Liver (tissue), 9 donors: ENCODE measurements around the gene RPH3AL. TPM values are rescaled to one million over a fixed set of nuclear protein-coding genes. Genes with fewer than 3 reads are reported as not detected.

ENCODE experiments used
- DNase-seq: peaks from one replicate; pipeline ENCODE4 v3.0.0-alpha.2; 2017; ENCODE audit warnings: low spot score
- H3K27ac ChIP-seq, 2 donors: one replicate each; pipeline ENCODE4 v1.7.0; 2013; ENCODE audit warnings: inconsistent platforms in 2 of 2, low read length in 2 of 2, control low read depth in 1 of 2, low read depth in 1 of 2, mild to moderate bottlenecking in 1 of 2
- H3K27me3 ChIP-seq, 4 donors: one replicate each; pipeline versions ENCODE4 v1.6.1 to v1.7.0; 2013; ENCODE audit warnings: low read length in 3 of 4, inconsistent platforms in 1 of 4, mild to moderate bottlenecking in 1 of 4, moderate library complexity in 1 of 4; ENCODE audit not compliant: control insufficient read depth in 4 of 4, insufficient read depth in 4 of 4
- H3K36me3 ChIP-seq, 4 donors: one replicate each; pipeline versions ENCODE4 v1.6.1 to v1.7.0; 2013; ENCODE audit warnings: low read length in 3 of 4, mild to moderate bottlenecking in 3 of 4, low read depth in 1 of 4, moderate library complexity in 1 of 4; ENCODE audit not compliant: control insufficient read depth in 4 of 4, insufficient read depth in 3 of 4
- H3K4me1 ChIP-seq, 4 donors: one replicate each; pipeline versions ENCODE4 v1.6.1 to v1.7.0; 2013; ENCODE audit warnings: low read length in 3 of 4, mild to moderate bottlenecking in 3 of 4, moderate library complexity in 1 of 4; ENCODE audit not compliant: control insufficient read depth in 4 of 4, insufficient read depth in 4 of 4
- H3K4me3 ChIP-seq, 3 donors: one replicate each; pipeline versions ENCODE4 v1.6.1 to v1.7.0; 2013; ENCODE audit warnings: low read length in 3 of 3, control low read depth in 1 of 3, low read depth in 1 of 3, mild to moderate bottlenecking in 1 of 3
- H3K9ac ChIP-seq, 2 donors: one replicate each; pipeline ENCODE4 v1.7.0; 2013; ENCODE audit warnings: low read length in 2 of 2, mild to moderate bottlenecking in 2 of 2, moderate library complexity in 2 of 2, control low read depth in 1 of 2, low read depth in 1 of 2
- H3K9me3 ChIP-seq, 4 donors: one replicate each; pipeline versions ENCODE4 v1.6.1 to v1.7.0; 2013; ENCODE audit warnings: low read length in 3 of 4; ENCODE audit not compliant: control insufficient read depth in 4 of 4
- ATF3 ChIP-seq: IDR thresholded peaks from 2 replicates; pipeline ENCODE4 v1.6.1; 2016; ENCODE audit warnings: antibody characterized with exemption
- CTCF ChIP-seq: fragments of 150-350 bp; IDR thresholded peaks from 2 replicates; pipeline ENCODE4 v1.5.1; 2017; ENCODE audit warnings: improper control_type of control experiment, low read depth, low read length; ENCODE audit not compliant: missing input control
- FOXA1 ChIP-seq: IDR thresholded peaks from 2 replicates; pipeline ENCODE4 v1.6.1; 2016; ENCODE audit warnings: antibody characterized with exemption
- FOXA2 ChIP-seq: IDR thresholded peaks from 2 replicates; pipeline ENCODE4 v1.6.1; 2016; ENCODE audit warnings: antibody characterized with exemption
- GABPA ChIP-seq, 2 donors: IDR thresholded peaks in 1 of 2; conservative IDR thresholded peaks in 1 of 2; 2 replicates each; pipeline ENCODE4 v1.6.1; 2016; ENCODE audit warnings: antibody characterized with exemption in 2 of 2, mild to moderate bottlenecking in 1 of 2, moderate library complexity in 1 of 2
- HNF4G ChIP-seq: IDR thresholded peaks from 2 replicates; pipeline ENCODE4 v1.6.1; 2016; ENCODE audit warnings: antibody characterized with exemption
- JUND ChIP-seq, 2 donors: IDR thresholded peaks; 2 replicates each; pipeline ENCODE4 v1.6.1; 2016; ENCODE audit warnings: antibody characterized with exemption in 2 of 2
- NR2F2 ChIP-seq: IDR thresholded peaks from 2 replicates; pipeline ENCODE4 v1.6.1; 2016; ENCODE audit warnings: antibody characterized with exemption
- RAD21 ChIP-seq, 2 donors: IDR thresholded peaks; 2 replicates each; pipeline ENCODE4 v1.6.1; 2016; ENCODE audit warnings: antibody characterized with exemption in 2 of 2, mild to moderate bottlenecking in 2 of 2
- SP1 ChIP-seq: IDR thresholded peaks from 2 replicates; pipeline ENCODE4 v1.6.1; 2018; ENCODE audit warnings: antibody characterized with exemption, mild to moderate bottlenecking
- TAF1 ChIP-seq: conservative IDR thresholded peaks from 2 replicates; pipeline ENCODE4 v1.6.1; 2016; ENCODE audit warnings: antibody characterized with exemption, mild to moderate bottlenecking
- ZBTB33 ChIP-seq: IDR thresholded peaks from 2 replicates; pipeline ENCODE4 v1.6.1; 2016; ENCODE audit warnings: antibody characterized with exemption
- WGBS: extraction: QIAGEN DNeasy Blood & Tissue Kit; methylation state at CpG from one replicate; pipeline ENCODE4 v1.1.7; 2013; 5-methylcytosine and 5-hydroxymethylcytosine counted together
- polyA plus RNA-seq, 2 donors: library from polyadenylated mRNA; stranded (reverse) in 1 of 2; unstranded in 1 of 2; fragments of 200-250 nt in 1 of 2; fragments of >200 nt in 1 of 2; fragmentation: Nextera tagmentation in 1 of 2; extraction: Ambion mirVana in 1 of 2; gene quantifications; one replicate each; pipeline versions ENCODE4 v1.2.1 to v1.2.3, GENCODE V29; 2013 to 2015
- total RNA-seq, 2 donors: library from RNA; depleted of rRNA; stranded (reverse); fragments of >200 nt; gene quantifications; one replicate each; pipeline ENCODE4 v1.2.3, GENCODE V29; 2014
- donor health status: healthy.
- donor health status: healthy.
- donor health status: healthy.
- donor health status: healthy.
- donor health status: healthy.

Gene RPH3AL
- total and polyA plus RNA-seq, 4 donors, result 8.5 to 52.5 (median 13.9) TPM

GRCh38 chr17:165939-166338, 186.7 kb downstream of the RPH3AL start:
- 95% methylated on average over 14 of the region's 14 CpGs for WGBS
- no peak for DNase-seq
- H3K9me3 ChIP-seq, result no peaks in the 10 kb centered on the region
- H3K27ac ChIP-seq, result no peak overlapping the region
- no peak overlapping the region for H3K4me3 ChIP-seq
- TF ChIP-seq ATF3, result no peak
- no peak for TF ChIP-seq SP1
- no peak for TF ChIP-seq CTCF
- TF ChIP-seq FOXA1, result no peak
- TF ChIP-seq GABPA (IDR thresholded peaks at IDR 0.05 in 1 of 2, conservative IDR thresholded peaks at IDR 0.05 in 1 of 2), result no peak
- no peak for TF ChIP-seq JUND (IDR thresholded peaks at IDR 0.05)
- no peak for TF ChIP-seq HNF4G
- TF ChIP-seq NR2F2, result no peak
- no peak for TF ChIP-seq TAF1
- TF ChIP-seq ZBTB33, result no peak
- no peaks in the 10 kb centered on the region for H3K4me1 ChIP-seq
- no peaks in the 10 kb centered on the region for H3K36me3 ChIP-seq
- no peak overlapping the region for H3K9ac ChIP-seq
- no peaks in the 10 kb centered on the region for H3K27me3 ChIP-seq

GRCh38 chr17:164303-165235, 188.0 kb downstream of the RPH3AL start:
- 77% methylated on average over 16 of the region's 16 CpGs for WGBS
- H3K9ac ChIP-seq, result no peak overlapping the region
- H3K36me3 ChIP-seq, result no peaks in the 10 kb centered on the region
- no peaks in the 10 kb centered on the region for H3K9me3 ChIP-seq
- no peaks in the 10 kb centered on the region for H3K27me3 ChIP-seq
- DNase-seq, result peak; percentile 55
- no peak overlapping the region for H3K4me3 ChIP-seq
- no peak overlapping the region for H3K27ac ChIP-seq
- TF ChIP-seq CTCF (peak; percentile 61), SP1 (no peak), FOXA2 (no peak), RAD21 (IDR thresholded peaks at IDR 0.05) (peak; percentile 85 to 89)
- no peaks in the 10 kb centered on the region for H3K4me1 ChIP-seq
